ENCODE data around the gene SLC32A1. TPM values are rescaled to one million over a fixed set of nuclear protein-coding genes. Genes with fewer than 3 reads are reported as not detected.

Gene SLC32A1
- total RNA-seq, 1 experiment from 2014 or later = 0.09 TPM

GRCh38 chr20:38726804-38727606, 2.7 kb downstream of the SLC32A1 start (continued):
- TF ChIP-seq TEAD4 (CRISPR knock-in tag; IDR thresholded peaks at IDR 0.05) (no peak), PRRX2 (CRISPR knock-in tag; IDR thresholded peaks at IDR 0.05) (no peak), ZBTB21 (CRISPR knock-in tag; IDR thresholded peaks at IDR 0.05; ENCODE audit: borderline replicate concordance) (0 out of 2 replicates have a peak, but pooled peaks have one; percentile 16), TCF7 (CRISPR knock-in tag; IDR thresholded peaks at IDR 0.05; ENCODE audit: low read depth) (no peak), ZNF416 (CRISPR knock-in tag; IDR thresholded peaks at IDR 0.05) (no peak), CREM (CRISPR knock-in tag; IDR thresholded peaks at IDR 0.05) (no peak), SP1 (CRISPR knock-in tag; conservative IDR thresholded peaks at IDR 0.05) (peak; percentile 94)
- TF ChIP-seq, protein P1, sequence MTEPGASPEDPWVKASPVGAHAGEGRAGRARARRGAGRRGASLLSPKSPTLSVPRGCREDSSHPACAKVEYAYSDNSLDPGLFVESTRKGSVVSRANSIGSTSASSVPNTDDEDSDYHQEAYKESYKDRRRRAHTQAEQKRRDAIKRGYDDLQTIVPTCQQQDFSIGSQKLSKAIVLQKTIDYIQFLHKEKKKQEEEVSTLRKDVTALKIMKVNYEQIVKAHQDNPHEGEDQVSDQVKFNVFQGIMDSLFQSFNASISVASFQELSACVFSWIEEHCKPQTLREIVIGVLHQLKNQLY (CRISPR knock-in tag; IDR thresholded peaks at IDR 0.05) = no peak
- TF ChIP-seq, protein P2, sequence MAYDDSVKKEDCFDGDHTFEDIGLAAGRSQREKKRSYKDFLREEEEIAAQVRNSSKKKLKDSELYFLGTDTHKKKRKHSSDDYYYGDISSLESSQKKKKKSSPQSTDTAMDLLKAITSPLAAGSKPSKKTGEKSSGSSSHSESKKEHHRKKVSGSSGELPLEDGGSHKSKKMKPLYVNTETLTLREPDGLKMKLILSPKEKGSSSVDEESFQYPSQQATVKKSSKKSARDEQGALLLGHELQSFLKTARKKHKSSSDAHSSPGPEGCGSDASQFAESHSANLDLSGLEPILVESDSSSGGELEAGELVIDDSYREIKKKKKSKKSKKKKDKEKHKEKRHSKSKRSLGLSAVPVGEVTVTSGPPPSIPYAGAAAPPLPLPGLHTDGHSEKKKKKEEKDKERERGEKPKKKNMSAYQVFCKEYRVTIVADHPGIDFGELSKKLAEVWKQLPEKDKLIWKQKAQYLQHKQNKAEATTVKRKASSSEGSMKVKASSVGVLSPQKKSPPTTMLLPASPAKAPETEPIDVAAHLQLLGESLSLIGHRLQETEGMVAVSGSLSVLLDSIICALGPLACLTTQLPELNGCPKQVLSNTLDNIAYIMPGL (CRISPR knock-in tag; IDR thresholded peaks at IDR 0.05) = 0 out of 2 replicates have a peak, but pooled peaks have one; percentile 11
- TF ChIP-seq, protein P3, sequence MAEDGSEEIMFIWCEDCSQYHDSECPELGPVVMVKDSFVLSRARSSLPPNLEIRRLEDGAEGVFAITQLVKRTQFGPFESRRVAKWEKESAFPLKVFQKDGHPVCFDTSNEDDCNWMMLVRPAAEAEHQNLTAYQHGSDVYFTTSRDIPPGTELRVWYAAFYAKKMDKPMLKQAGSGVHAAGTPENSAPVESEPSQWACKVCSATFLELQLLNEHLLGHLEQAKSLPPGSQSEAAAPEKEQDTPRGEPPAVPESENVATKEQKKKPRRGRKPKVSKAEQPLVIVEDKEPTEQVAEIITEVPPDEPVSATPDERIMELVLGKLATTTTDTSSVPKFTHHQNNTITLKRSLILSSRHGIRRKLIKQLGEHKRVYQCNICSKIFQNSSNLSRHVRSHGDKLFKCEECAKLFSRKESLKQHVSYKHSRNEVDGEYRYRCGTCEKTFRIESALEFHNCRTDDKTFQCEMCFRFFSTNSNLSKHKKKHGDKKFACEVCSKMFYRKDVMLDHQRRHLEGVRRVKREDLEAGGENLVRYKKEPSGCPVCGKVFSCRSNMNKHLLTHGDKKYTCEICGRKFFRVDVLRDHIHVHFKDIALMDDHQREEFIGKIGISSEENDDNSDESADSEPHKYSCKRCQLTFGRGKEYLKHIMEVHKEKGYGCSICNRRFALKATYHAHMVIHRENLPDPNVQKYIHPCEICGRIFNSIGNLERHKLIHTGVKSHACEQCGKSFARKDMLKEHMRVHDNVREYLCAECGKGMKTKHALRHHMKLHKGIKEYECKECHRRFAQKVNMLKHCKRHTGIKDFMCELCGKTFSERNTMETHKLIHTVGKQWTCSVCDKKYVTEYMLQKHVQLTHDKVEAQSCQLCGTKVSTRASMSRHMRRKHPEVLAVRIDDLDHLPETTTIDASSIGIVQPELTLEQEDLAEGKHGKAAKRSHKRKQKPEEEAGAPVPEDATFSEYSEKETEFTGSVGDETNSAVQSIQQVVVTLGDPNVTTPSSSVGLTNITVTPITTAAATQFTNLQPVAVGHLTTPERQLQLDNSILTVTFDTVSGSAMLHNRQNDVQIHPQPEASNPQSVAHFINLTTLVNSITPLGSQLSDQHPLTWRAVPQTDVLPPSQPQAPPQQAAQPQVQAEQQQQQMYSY (CRISPR knock-in tag; IDR thresholded peaks at IDR 0.05) = peak; percentile 85
- TF ChIP-seq, protein P4, sequence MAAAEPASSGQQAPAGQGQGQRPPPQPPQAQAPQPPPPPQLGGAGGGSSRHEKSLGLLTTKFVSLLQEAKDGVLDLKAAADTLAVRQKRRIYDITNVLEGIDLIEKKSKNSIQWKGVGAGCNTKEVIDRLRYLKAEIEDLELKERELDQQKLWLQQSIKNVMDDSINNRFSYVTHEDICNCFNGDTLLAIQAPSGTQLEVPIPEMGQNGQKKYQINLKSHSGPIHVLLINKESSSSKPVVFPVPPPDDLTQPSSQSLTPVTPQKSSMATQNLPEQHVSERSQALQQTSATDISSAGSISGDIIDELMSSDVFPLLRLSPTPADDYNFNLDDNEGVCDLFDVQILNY (CRISPR knock-in tag; IDR thresholded peaks at IDR 0.05) = 0 out of 2 replicates have a peak, but pooled peaks have one; percentile 26

- no peak overlapping the region for H3K27ac Mint-ChIP-seq
- H3K36me3 Mint-ChIP-seq = no peaks in the 10 kb centered on the region
- TF ChIP-seq USF1 (CRISPR knock-in tag; IDR thresholded peaks at IDR 0.05) (0 out of 2 replicates have a peak, but pooled peaks have one; percentile 7), SOX15 (CRISPR knock-in tag; IDR thresholded peaks at IDR 0.05) (no peak), ZBTB21 (CRISPR knock-in tag; IDR thresholded peaks at IDR 0.05; ENCODE audit: borderline replicate concordance) (0 out of 2 replicates have a peak, but pooled peaks have one; percentile 3), TEAD1 (CRISPR knock-in tag; IDR thresholded peaks at IDR 0.05) (no peak)
- TF ChIP-seq, protein P2 (CRISPR knock-in tag; IDR thresholded peaks at IDR 0.05) = 0 out of 2 replicates have a peak, but pooled peaks have one; percentile 6
- DNase-seq (ENCODE audit: low spot score) = no peak
- peaks cover 99% of the 10 kb centered on the region for H3K27me3 Mint-ChIP-seq (ENCODE audit: low read depth)
- ATAC-seq = no peak
- CTCF ChIA-PET = interaction anchor here (0.7 to 11.1 kb wide), 10 partner anchors 12 to 165 kb away, joined by 3 to 188 read pairs (median 20); partner anchors contain the start of gene ACTR5
- H3K4me1 Mint-ChIP-seq = peaks cover 64% of the 10 kb centered on the region
- peak overlapping the region; percentile 74 for H3K4me3 Mint-ChIP-seq
- no peaks in the 10 kb centered on the region for H3K9me3 Mint-ChIP-seq
- POLR2A ChIA-PET = interaction anchor here (1.3 kb wide), 1 partner anchor 78 kb away, joined by 5 read pairs; no protein-coding TSS in a partner anchor
These were observed 3.4 kb downstream of the SLC32A1 start for GRCh38 chr20:38727607-38728190.

Data from WTC11 (cell line).